ENCODE data around the gene NRGN.
A peak's percentile ranks its signal among the peaks of the same experiment; 100 is the strongest.

Gene NRGN

GRCh38 chr11:124757320-124757719 lies 17.6 kb downstream of the NRGN start:
- no peaks in the 10 kb centered on the region for H3K79me2 ChIP-seq (ENCODE audit: control insufficient read depth, insufficient read depth, low read length, poor library complexity)
- no peak overlapping the region for H2AK5ac ChIP-seq (ENCODE audit: low read length)
- no peak overlapping the region for H3K14ac ChIP-seq (ENCODE audit: low read length)
- H3K18ac ChIP-seq (ENCODE audit: low read length): no peak overlapping the region
- H2AFZ ChIP-seq (ENCODE audit: insufficient read depth, low read length, poor library complexity): no peak overlapping the region
- H4K8ac ChIP-seq (ENCODE audit: low read depth, low read length): no peak overlapping the region
- H3K4me3 ChIP-seq (ENCODE audit: low read depth, low read length): no peak overlapping the region
- no peak overlapping the region for H2BK120ac ChIP-seq (ENCODE audit: insufficient read depth, low read length, poor library complexity)
- H2BK5ac ChIP-seq (ENCODE audit: low read depth, low read length, poor library complexity): no peak overlapping the region
- H3K9me3 ChIP-seq (ENCODE audit: insufficient read depth, low read depth, low read length): peaks cover 11% of the 10 kb centered on the region
- peaks cover 9 to 27% of the 10 kb centered on the region in 2 experiments for H3K4me1 ChIP-seq (ENCODE audit: control insufficient read depth in 1 of 2, insufficient read depth in 2 of 2, low read length in 2 of 2)
- no CpG with 5 or more reads among the region's 3 CpGs for WGBS (ENCODE audit: extremely low coverage, insufficient coverage, insufficient read length)
- peaks cover 68% of the 10 kb centered on the region for H3K27me3 ChIP-seq (ENCODE audit: insufficient read depth, low read length)
- H4K12ac ChIP-seq (ENCODE audit: low read depth, low read length): no peak overlapping the region
- no peaks in the 10 kb centered on the region for H3K36me3 ChIP-seq (ENCODE audit: control insufficient read depth in 1 of 2, insufficient read depth in 2 of 2, low read length in 2 of 2)
- H4K91ac ChIP-seq (ENCODE audit: low read depth, low read length): no peak overlapping the region
- no peak overlapping the region for H2BK12ac ChIP-seq (ENCODE audit: low read length)
- H3K27ac ChIP-seq (ENCODE audit: low read depth, low read length): no peak overlapping the region
- no peak overlapping the region for H3K4me2 ChIP-seq (ENCODE audit: low read length)
- DNase-seq: no peak
- H3K23ac ChIP-seq (ENCODE audit: low read length): no peak overlapping the region
- no peak overlapping the region for H3K9ac ChIP-seq (ENCODE audit: low read length)
- no peaks in the 10 kb centered on the region for H3K79me1 ChIP-seq (ENCODE audit: low read length)
- no peak overlapping the region for H3K4ac ChIP-seq (ENCODE audit: low read depth, low read length)

DNA sequence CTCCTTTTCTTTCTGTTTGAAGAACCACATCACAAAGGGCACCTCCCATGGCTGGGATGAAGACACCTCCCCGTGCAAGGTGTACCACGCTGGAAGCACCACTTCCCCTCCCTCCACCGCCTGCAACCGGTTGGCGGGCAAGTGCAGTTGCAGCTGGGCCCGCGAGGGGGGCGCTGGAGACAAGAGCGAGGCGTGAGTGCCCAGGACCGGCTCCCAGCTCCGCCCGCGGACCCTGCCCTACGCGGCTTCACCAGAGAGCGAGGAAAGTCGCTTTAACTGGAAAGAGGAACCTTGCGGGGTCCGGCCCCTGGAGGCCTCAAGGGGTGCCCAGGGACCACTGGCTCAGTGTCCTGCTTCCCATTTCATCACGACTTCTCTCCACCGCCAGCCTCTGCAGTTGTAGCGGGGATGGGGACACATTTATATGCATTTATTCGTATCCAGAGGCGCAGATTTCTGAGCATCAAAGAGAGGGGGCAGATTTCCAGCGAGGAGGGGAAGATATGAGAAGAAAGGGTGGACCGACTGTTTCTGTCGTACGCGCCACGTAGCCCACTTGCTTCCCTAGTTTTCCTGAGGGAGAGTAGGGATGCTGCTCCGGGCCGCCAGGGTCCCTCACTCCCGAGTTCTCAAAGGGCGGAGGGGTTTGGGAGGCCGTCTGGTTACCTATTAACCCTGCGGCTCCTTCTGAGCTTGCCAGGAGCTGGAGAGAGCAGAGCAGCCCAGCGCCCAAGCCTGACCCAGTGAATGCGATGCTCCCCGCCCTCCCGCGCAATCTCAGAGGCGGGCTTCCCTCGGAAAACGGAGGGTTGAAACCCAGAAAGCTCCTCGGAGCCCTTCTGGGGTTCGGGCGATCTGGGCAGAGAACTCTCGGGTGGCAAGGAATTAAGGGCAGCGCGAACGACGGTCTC lies 18.9 kb downstream of the NRGN start:
- Histone ChIP-seq H4K12ac (ENCODE audit: low read depth, low read length) (no peak overlapping the region), H2BK5ac (ENCODE audit: low read depth, low read length, poor library complexity) (no peak overlapping the region), H3K4ac (ENCODE audit: low read depth, low read length) (no peak overlapping the region), H3K4me2 (ENCODE audit: low read length) (peak overlapping the region; percentile 26), H2AK5ac (ENCODE audit: low read length) (no peak overlapping the region), H3K4me1 (ENCODE audit: control insufficient read depth in 1 of 2, insufficient read depth in 2 of 2, low read length in 2 of 2) (peaks cover 14 to 36% of the 10 kb centered on the region in 2 experiments), H3K23ac (ENCODE audit: low read length) (no peak overlapping the region), H2BK12ac (ENCODE audit: low read length) (no peak overlapping the region), H3K9ac (ENCODE audit: low read length) (no peak overlapping the region), H3K79me2 (ENCODE audit: control insufficient read depth, insufficient read depth, low read length, poor library complexity) (no peaks in the 10 kb centered on the region), H4K91ac (ENCODE audit: low read depth, low read length) (no peak overlapping the region), H3K14ac (ENCODE audit: low read length) (no peak overlapping the region), H3K9me3 (ENCODE audit: insufficient read depth, low read depth, low read length) (peaks cover 8% of the 10 kb centered on the region), H3K79me1 (ENCODE audit: low read length) (peaks cover 2% of the 10 kb centered on the region), H3K36me3 (ENCODE audit: control insufficient read depth in 1 of 2, insufficient read depth in 2 of 2, low read length in 2 of 2) (no peaks in the 10 kb centered on the region), H3K18ac (ENCODE audit: low read length) (no peak overlapping the region), H2AFZ (ENCODE audit: insufficient read depth, low read length, poor library complexity) (no peak overlapping the region), H2BK120ac (ENCODE audit: insufficient read depth, low read length, poor library complexity) (no peak overlapping the region), H3K4me3 (ENCODE audit: low read depth, low read length) (no peak overlapping the region), H3K27ac (ENCODE audit: low read depth, low read length) (no peak overlapping the region), H3K27me3 (ENCODE audit: insufficient read depth, low read length) (peaks cover 67% of the 10 kb centered on the region), H4K8ac (ENCODE audit: low read depth, low read length) (no peak overlapping the region)
- WGBS (ENCODE audit: extremely low coverage, insufficient coverage, insufficient read length): no CpG with 5 or more reads among the region's 53 CpGs
- peak; percentile 80 to 81 for DNase-seq

DNA sequence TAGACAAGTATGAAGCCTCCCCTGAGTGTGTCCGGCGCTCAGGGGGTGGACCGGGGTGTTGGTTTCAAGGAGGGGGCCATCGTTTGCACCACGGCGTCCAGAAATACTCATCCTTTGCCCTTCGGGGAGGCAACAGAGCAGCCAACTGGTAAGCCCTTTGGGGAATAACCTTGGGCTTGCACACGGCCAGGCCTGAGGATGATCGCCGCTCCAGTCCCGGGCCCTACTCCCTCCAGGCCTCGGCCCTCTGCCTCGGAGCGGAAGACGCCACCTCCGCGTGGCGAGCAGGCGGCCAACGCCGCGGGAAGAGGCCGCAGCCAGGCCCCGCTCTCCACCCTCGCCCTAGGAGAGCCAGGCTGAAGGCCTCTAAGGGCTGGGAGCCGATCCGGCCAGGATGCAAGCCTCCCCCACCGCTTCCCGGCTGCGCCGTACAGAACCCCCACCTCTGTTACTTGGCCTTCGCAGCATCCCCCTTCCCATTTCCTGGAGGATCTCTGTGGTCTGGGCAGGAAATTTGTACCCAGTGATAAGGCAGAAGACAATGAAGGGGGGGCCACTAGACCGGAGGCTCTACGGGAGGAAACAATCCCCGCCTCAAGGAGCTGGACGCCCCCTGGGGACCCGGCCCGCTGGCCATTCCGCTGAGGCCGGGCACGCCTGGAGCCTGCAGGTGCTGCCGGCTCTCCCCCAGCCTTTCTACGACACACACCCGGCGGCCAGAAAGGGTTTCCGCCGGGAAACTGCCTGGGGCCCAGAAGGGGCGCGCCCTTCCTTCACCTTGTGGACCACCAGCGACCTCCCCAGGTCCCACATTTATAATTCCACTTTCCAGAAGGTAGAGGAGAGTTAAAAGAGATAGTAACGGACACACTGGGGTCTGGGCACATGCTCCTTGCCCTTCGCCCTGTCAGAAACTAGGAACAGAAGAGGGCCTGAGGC lies 19.8 kb downstream of the NRGN start:
- no peak overlapping the region for H3K23ac ChIP-seq (ENCODE audit: low read length)
- H2BK5ac ChIP-seq (ENCODE audit: low read depth, low read length, poor library complexity): no peak overlapping the region
- H2AK5ac ChIP-seq (ENCODE audit: low read length): no peak overlapping the region
- no peak overlapping the region for H3K27ac ChIP-seq (ENCODE audit: low read depth, low read length)
- H3K4me3 ChIP-seq (ENCODE audit: low read depth, low read length): no peak overlapping the region
- no peak overlapping the region for H3K14ac ChIP-seq (ENCODE audit: low read length)
- DNase-seq: no peak
- no peak overlapping the region for H2AFZ ChIP-seq (ENCODE audit: insufficient read depth, low read length, poor library complexity)
- H3K4me2 ChIP-seq (ENCODE audit: low read length): peak overlapping the region; percentile 13
- H3K4me1 ChIP-seq (ENCODE audit: control insufficient read depth in 1 of 2, insufficient read depth in 2 of 2, low read length in 2 of 2): peaks cover 16 to 37% of the 10 kb centered on the region in 2 experiments
- H3K9ac ChIP-seq (ENCODE audit: low read length): no peak overlapping the region
- H3K9me3 ChIP-seq (ENCODE audit: insufficient read depth, low read depth, low read length): peaks cover 8% of the 10 kb centered on the region
- H4K91ac ChIP-seq (ENCODE audit: low read depth, low read length): no peak overlapping the region
- H4K12ac ChIP-seq (ENCODE audit: low read depth, low read length): no peak overlapping the region
- H2BK120ac ChIP-seq (ENCODE audit: insufficient read depth, low read length, poor library complexity): no peak overlapping the region
- peaks cover 67% of the 10 kb centered on the region for H3K27me3 ChIP-seq (ENCODE audit: insufficient read depth, low read length)
- H3K4ac ChIP-seq (ENCODE audit: low read depth, low read length): no peak overlapping the region
- no peaks in the 10 kb centered on the region for H3K79me2 ChIP-seq (ENCODE audit: control insufficient read depth, insufficient read depth, low read length, poor library complexity)
- H2BK12ac ChIP-seq (ENCODE audit: low read length): no peak overlapping the region
- no CpG with 5 or more reads among the region's 52 CpGs for WGBS (ENCODE audit: extremely low coverage, insufficient coverage, insufficient read length)
- no peak overlapping the region for H3K18ac ChIP-seq (ENCODE audit: low read length)
- peaks cover 2% of the 10 kb centered on the region for H3K79me1 ChIP-seq (ENCODE audit: low read length)
- no peaks in the 10 kb centered on the region for H3K36me3 ChIP-seq (ENCODE audit: control insufficient read depth in 1 of 2, insufficient read depth in 2 of 2, low read length in 2 of 2)
- no peak overlapping the region for H4K8ac ChIP-seq (ENCODE audit: low read depth, low read length)

GRCh38 chr11:124760205-124760652 lies 20.5 kb downstream of the NRGN start:
- Histone ChIP-seq H4K12ac (ENCODE audit: low read depth, low read length) (no peak overlapping the region), H4K91ac (ENCODE audit: low read depth, low read length) (no peak overlapping the region), H3K79me2 (ENCODE audit: control insufficient read depth, insufficient read depth, low read length, poor library complexity) (no peaks in the 10 kb centered on the region), H3K27ac (ENCODE audit: low read depth, low read length) (no peak overlapping the region), H2BK12ac (ENCODE audit: low read length) (no peak overlapping the region), H3K9ac (ENCODE audit: low read length) (no peak overlapping the region), H3K18ac (ENCODE audit: low read length) (no peak overlapping the region), H3K4ac (ENCODE audit: low read depth, low read length) (no peak overlapping the region), H2BK5ac (ENCODE audit: low read depth, low read length, poor library complexity) (no peak overlapping the region), H3K14ac (ENCODE audit: low read length) (no peak overlapping the region), H2AFZ (ENCODE audit: insufficient read depth, low read length, poor library complexity) (no peak overlapping the region), H3K4me1 (ENCODE audit: control insufficient read depth in 1 of 2, insufficient read depth in 2 of 2, low read length in 2 of 2) (peaks cover 16 to 37% of the 10 kb centered on the region in 2 experiments), H3K9me3 (ENCODE audit: insufficient read depth, low read depth, low read length) (peaks cover 8% of the 10 kb centered on the region), H3K36me3 (ENCODE audit: control insufficient read depth in 1 of 2, insufficient read depth in 2 of 2, low read length in 2 of 2) (no peaks in the 10 kb centered on the region), H2AK5ac (ENCODE audit: low read length) (no peak overlapping the region), H3K4me3 (ENCODE audit: low read depth, low read length) (no peak overlapping the region), H4K8ac (ENCODE audit: low read depth, low read length) (no peak overlapping the region), H3K4me2 (ENCODE audit: low read length) (peak overlapping the region; percentile 13), H3K23ac (ENCODE audit: low read length) (no peak overlapping the region), H3K27me3 (ENCODE audit: insufficient read depth, low read length) (peaks cover 67% of the 10 kb centered on the region), H2BK120ac (ENCODE audit: insufficient read depth, low read length, poor library complexity) (no peak overlapping the region), H3K79me1 (ENCODE audit: low read length) (peaks cover 2% of the 10 kb centered on the region)
- peak in 1 of 2 donors; percentile 34 for DNase-seq
- WGBS (ENCODE audit: extremely low coverage, insufficient coverage, insufficient read length): no CpG with 5 or more reads among the region's 25 CpGs

Data from trophoblast cell (in vitro differentiated cells and primary cell).